OCI-LY3 (cell line): ENCODE measurements around the gene SOWAHC.

ENCODE experiments used
- H2AFZ ChIP-seq: fragments of 200-600, 300-600 bp; shearing (Covaris generic); 2 replicates; pipeline ENCODE4 v1.6.0; 2014; ENCODE audit warnings: antibody characterized with exemption, low read depth, low read length
- H3K27ac ChIP-seq: fragments of 200-600, 300-600 bp; sonication (generic); 2 replicates; pipeline ENCODE4 v1.5.1; 2014; ENCODE audit warnings: mild to moderate bottlenecking, low read length, moderate library complexity, mixed read lengths
- H3K27me3 ChIP-seq: fragments of 200-600, 300-600 bp; sonication (generic); 2 replicates; pipeline ENCODE4 v1.6.1; 2014; ENCODE audit warnings: low read depth, low read length, mixed read lengths
- H3K36me3 ChIP-seq: fragments of 200-600, 300-600 bp; sonication (generic); replicated peaks from 2 replicates; pipeline ENCODE3; 2014; ENCODE audit warnings: low read depth, low read length, mixed read lengths
- H3K4me1 ChIP-seq: fragments of 300-600, 200-600 bp; sonication (generic); 2 replicates; pipeline ENCODE4 v1.6.1; 2014; ENCODE audit warnings: low read length, mixed read lengths
- H3K4me2 ChIP-seq: fragments of 200-600, 300-600 bp; sonication (generic); 2 replicates; pipeline ENCODE4 v1.6.1; 2014; ENCODE audit warnings: low read length, mixed read lengths
- H3K4me3 ChIP-seq: fragments of 300-600, 200-600 bp; sonication (generic); 2 replicates; pipeline ENCODE4 v1.5.1; 2014; ENCODE audit warnings: antibody characterized with exemption, mild to moderate bottlenecking, low read length, moderate library complexity
- H3K79me2 ChIP-seq: fragments of 300-600, 200-600 bp; shearing (Covaris generic); 2 replicates; pipeline ENCODE4 v1.6.1; 2014; ENCODE audit warnings: mild to moderate bottlenecking, low read length, mixed read lengths
- H3K9ac ChIP-seq: fragments of 300-600, 200-600 bp; shearing (Covaris generic); 2 replicates; pipeline ENCODE4 v1.6.0; 2014; ENCODE audit warnings: mild to moderate bottlenecking, low read length, moderate library complexity
- H3K9me3 ChIP-seq: fragments of 200-600, 300-600 bp; shearing (Covaris generic); 2 replicates; pipeline ENCODE4 v1.6.1; 2014; ENCODE audit warnings: low read length, mixed read lengths; ENCODE audit not compliant: insufficient read depth
- H4K20me1 ChIP-seq: fragments of 200-600, 300-600 bp; sonication (generic); 2 replicates; pipeline ENCODE4 v1.6.1; 2016; ENCODE audit warnings: low read length, mixed read lengths; ENCODE audit not compliant: insufficient read depth
- CTCF ChIP-seq: fragments of 200-600, 300-600 bp; sonication (generic); IDR thresholded peaks from 2 replicates; pipeline ENCODE4 v1.5.1; 2014; ENCODE audit warnings: antibody characterized with exemption, low read length, low read depth
- EZH2phosphoT487 ChIP-seq: fragments of 200-600 bp; shearing (Covaris generic); IDR thresholded peaks from 2 replicates; pipeline ENCODE4 v1.6.1; 2018; ENCODE audit warnings: antibody characterized with exemption, mixed run types, low read depth

SOWAHC gene

DNA sequence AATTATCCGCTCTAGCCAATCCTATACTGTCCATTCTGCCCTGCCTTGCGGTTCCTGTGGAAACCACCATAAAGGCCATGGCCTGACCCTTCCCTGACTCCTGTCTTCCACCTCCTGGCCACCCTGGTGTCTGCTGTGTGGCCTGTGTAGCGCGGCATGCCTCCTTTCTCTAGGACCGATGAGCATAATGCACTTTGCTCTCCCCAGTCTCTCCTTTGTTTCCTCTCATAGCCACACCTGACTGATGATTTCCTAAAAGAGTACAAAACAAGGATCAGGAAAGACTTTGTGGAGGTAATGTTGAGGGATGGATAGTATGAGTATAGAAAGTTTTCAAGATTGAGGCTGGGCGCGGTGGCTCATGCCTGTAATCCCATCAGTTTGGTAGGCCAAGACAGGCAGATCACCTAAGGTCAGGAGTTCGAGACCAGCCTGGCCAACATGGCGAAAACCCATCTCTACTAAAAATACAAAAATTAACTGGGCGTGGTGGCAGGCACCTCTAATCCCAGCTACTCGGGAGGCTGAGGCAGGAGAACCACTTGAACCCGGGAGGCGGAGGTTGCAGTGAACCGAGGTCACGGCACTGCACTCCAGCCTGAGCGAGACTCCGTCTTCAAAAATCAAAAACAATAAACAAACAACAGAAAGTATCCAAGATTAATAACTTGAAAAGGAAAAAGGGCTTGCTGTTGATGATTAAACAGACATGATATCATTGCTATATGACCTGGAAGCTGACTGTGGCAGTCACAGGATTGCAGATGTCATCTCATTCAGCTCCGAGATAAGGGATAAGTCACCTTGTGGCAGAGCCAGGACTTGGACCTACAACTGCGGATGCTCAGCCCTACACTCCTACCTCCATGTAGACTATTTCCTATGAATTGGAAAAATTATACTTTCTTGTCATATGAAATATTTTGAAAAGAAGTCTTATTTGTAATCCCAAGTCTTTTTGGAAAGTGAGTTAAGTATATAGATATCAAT lies 16.6 kb downstream of the SOWAHC start:
- Histone ChIP-seq H3K4me1 (no peaks in the 10 kb centered on the region), H3K27ac (no peak overlapping the region), H2AFZ (no peak overlapping the region), H3K36me3 (no peaks in the 10 kb centered on the region), H4K20me1 (no peaks in the 10 kb centered on the region), H3K4me2 (no peak overlapping the region), H3K9me3 (no peaks in the 10 kb centered on the region), H3K9ac (no peak overlapping the region), H3K4me3 (no peak overlapping the region), H3K79me2 (no peaks in the 10 kb centered on the region), H3K27me3 (no peaks in the 10 kb centered on the region)
- TF ChIP-seq EZH2phosphoT487 (no peak), CTCF (no peak)

DNA sequence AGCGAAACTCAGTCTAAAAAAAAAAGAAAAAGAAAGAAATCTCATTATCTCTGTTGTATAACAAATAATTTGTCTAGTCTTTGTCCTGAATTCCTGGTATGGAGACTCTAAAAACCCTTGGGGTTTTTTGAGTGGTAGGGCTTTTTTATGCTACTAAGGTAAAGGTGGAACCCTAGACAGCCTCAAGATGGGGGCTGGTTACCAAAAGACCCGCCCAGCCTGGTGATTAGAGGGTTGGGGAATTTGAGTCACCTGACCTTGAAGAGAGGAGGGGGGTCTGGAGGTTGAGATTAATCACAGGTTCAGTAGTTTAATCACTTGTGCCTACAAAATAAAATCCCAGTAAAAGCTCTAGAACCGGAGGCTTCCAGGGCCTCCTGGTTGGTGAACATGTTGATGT lies 17.6 kb downstream of the SOWAHC start:
- Histone ChIP-seq H3K79me2 (no peaks in the 10 kb centered on the region), H4K20me1 (no peaks in the 10 kb centered on the region), H2AFZ (no peak overlapping the region), H3K36me3 (no peaks in the 10 kb centered on the region), H3K4me1 (no peaks in the 10 kb centered on the region), H3K4me3 (no peak overlapping the region), H3K4me2 (no peak overlapping the region), H3K27ac (no peak overlapping the region), H3K27me3 (no peaks in the 10 kb centered on the region), H3K9ac (no peak overlapping the region), H3K9me3 (no peaks in the 10 kb centered on the region)
- TF ChIP-seq CTCF = no peak
- no peak for TF ChIP-seq EZH2phosphoT487

DNA sequence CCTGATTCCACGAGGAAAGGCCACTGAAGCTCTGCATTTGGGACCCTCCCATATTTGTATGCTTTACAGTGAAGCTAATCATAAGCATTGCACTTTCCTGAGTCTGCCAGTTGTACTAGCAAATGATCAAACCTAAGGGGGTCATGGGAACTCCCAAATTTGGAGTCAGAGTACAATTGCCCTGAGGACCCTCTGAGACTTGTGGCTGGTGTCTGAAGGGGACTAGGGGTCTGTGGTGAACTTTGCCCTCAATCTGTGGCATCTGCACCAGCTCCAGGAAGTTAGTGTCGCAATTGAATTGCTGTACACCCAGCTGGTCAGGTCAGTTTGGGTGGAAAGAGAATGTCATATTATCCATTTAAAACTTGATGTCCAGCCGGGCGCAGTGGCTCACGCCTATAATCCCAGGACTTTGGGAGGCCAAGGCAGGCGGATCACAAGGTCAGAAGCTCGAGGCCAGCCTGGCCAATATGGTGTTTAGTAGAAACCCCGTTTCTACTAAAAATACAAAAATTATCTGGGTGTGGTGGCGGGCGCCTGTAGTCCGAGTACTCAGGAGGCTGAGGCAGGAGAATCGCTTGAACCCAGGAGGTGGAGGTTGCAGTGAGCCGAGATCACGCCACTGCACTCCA lies 18.1 kb downstream of the SOWAHC start:
- H3K9me3 ChIP-seq = no peaks in the 10 kb centered on the region
- no peak overlapping the region for H3K4me3 ChIP-seq
- no peak overlapping the region for H3K27ac ChIP-seq
- no peaks in the 10 kb centered on the region for H3K79me2 ChIP-seq
- H3K4me2 ChIP-seq = no peak overlapping the region
- no peaks in the 10 kb centered on the region for H3K36me3 ChIP-seq
- no peak overlapping the region for H3K9ac ChIP-seq
- no peaks in the 10 kb centered on the region for H4K20me1 ChIP-seq
- no peaks in the 10 kb centered on the region for H3K27me3 ChIP-seq
- no peak for TF ChIP-seq CTCF
- H2AFZ ChIP-seq = no peak overlapping the region
- H3K4me1 ChIP-seq = no peaks in the 10 kb centered on the region

GRCh38 chr2:109633284-109633961 lies 19.3 kb downstream of the SOWAHC start:
- Histone ChIP-seq H2AFZ (no peak overlapping the region), H3K4me3 (no peak overlapping the region), H3K9ac (no peak overlapping the region), H3K4me2 (no peak overlapping the region), H3K27me3 (no peaks in the 10 kb centered on the region), H3K27ac (no peak overlapping the region), H3K36me3 (no peaks in the 10 kb centered on the region), H3K79me2 (no peaks in the 10 kb centered on the region), H4K20me1 (no peaks in the 10 kb centered on the region), H3K9me3 (no peaks in the 10 kb centered on the region), H3K4me1 (peaks cover 8% of the 10 kb centered on the region)
- TF ChIP-seq EZH2phosphoT487 (no peak), CTCF (no peak)
